GM18507 (cell line): ENCODE measurements around the gene DLEC1.
A peak's percentile ranks its signal among the peaks of the same experiment; 100 is the strongest.
"Not testable (repeated sequence)": the region's sequence is repeated elsewhere in the genome, so short reads cannot be mapped to it uniquely, and the experiment has no call there.

ENCODE experiments used
- DNase-seq: peaks from one replicate; pipeline ENCODE4 v3.0.0; 2011; ENCODE audit warnings: low read depth; ENCODE audit not compliant: insufficient read length; ENCODE audit errors: extremely low spot score
- FAIRE-seq: peaks from 2 replicates; lab custom pipeline; 2011; peaks lifted over from hg19 to GRCh38; lab: Jason Lieb, UNC

DLEC1 gene

DNA sequence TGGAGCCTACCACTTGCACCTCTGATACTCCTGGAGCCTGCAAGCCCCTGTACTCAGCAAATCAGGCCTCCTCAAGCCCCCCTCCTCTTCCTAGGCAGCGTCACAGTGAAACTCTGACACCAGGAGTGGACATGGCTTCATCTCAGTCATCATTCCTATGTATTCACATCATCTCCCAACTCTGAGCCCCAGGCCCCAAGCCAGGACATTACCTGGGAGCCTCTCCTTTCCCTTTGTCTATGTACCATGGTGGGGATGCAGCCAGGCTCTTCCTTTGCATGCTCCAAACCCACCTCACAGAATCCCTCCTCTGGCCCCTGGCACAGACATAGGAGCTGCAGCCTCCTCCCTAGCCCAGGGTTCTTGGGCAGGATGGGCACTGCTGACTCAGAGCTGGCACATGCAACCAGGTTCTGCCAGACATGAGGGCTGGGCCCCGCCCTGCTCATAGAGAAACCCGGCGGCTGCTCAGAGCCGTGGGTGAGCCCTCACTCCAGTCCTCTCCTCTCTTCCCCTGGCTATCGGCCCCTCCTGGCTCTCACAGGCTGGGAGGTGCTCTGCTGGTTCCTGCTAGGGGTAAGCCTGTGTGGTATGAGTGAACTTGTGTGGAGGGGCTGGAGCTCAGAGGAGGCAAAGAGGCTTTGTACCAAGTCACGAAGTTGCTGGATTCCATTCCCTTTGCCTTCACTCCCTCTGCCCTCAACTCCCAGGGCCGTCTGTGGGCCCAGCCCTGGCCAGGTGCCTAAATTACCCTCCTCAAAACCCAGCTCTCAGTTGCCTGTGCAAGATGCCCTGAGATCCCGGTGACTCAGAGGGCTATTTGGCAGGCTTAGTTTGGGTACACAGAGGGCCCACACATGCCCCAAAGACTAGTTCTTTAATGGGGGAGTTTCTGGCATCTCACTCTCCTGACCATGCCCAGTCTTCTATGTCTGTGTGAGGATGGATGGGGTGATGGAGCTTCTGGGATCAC is 7.7 kb upstream of the DLEC1 start:
- DNase-seq: no peak
- FAIRE-seq: no peak

DNA sequence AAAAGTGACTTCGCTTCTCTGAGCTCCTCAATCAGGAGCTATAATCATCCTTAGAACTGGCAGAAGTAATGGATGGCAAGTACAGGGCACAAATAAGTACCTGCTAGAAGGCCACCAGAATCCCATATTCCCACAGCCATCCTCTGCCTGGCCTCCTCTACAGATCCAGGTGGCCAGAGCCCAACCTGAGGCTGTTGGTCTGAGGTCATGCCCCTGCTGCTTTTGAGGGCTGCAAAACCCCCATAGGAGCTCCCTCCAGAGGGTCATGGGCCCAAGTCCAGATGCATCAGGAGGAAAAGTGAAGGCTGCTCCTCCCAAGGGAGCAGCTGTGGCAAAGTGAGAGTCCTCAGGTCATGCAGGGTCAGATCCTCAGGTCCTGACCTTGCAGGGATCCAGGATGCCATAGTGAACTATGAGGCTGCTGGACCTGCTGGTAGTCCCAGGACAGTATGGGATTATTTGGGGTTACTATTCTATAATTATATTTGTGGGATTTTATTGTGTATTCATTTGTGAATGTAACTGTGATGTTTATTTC is 6.6 kb upstream of the DLEC1 start:
- no peak for DNase-seq
- FAIRE-seq: no peak

DNA sequence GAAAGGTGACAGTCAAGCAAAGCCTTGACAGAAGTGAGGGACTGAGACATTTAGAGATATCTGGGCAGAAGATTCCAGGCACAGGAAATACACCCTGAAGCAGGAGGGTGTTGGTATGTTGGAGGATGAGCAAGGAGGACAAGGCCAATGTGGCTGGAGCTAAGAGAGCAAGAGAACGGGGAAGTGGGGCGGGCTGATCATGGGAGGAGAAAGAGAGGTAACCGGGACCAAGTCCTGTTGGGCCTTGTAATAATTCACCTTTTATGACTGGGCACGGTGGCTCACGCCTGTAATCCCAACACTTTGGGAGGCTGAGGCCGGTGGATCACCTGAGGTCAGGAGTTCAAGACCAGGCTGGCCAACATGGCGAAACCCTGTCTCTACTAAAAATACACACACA is 5.4 kb upstream of the DLEC1 start:
- FAIRE-seq: not testable (repeated sequence)

GRCh38 chr3:38034335-38034734 is 4.7 kb upstream of the DLEC1 start:
- not testable (repeated sequence) for DNase-seq, FAIRE-seq

More for the DNA sequence above, 5.4 kb upstream of the DLEC1 start:
- DNase-seq: not testable (repeated sequence)

DNA sequence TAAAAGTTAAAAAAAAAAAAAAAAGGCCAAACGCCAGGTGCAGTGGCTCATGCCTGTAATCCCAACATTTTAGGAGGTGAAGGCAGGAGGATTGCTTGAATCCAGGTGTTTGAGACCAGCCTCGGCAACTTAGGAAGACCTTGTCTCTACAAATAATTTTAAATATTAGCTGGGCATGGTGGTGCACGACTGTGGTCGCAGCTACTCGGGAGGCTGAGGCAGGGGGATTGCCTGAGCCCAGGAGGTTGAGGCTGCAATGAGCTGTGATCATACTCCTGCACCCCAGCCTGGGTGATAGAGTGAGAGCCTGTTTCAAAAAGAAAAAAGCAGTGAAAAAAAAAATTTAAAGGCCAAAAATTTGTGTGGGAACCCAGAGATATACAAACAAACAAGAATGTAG is 2.7 kb upstream of the DLEC1 start:
- DNase-seq (no peak), FAIRE-seq (no peak)

DNA sequence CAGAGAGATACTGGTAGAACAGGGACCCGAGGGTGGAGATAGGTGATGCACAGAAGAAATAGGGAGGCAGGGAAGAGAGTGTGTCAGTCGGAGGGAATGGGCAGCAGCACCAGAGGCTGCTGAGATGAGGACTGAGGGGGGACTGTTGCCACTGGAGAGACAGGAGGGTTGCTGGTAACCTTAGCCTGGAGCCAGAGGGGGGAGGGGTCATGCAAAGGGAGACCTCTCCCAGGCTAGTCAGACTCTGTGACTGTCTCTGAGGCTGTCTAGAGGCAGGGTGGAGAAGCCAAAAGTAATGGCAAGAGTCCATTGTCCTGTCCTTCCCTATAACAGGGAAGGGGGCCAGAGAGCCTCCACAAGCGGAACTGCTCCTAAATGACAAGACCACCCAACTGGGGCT is 2.1 kb upstream of the DLEC1 start:
- DNase-seq (no peak), FAIRE-seq (no peak)

- FAIRE-seq (no peak), DNase-seq (no peak)
Measured at GRCh38 chr3:38038447-38038911, 529 bp upstream of the DLEC1 start.

GRCh38 chr3:38039899-38040261 is 872 bp downstream of the DLEC1 start:
- FAIRE-seq (no peak), DNase-seq (no peak)

GRCh38 chr3:38040401-38040800 is 1.4 kb downstream of the DLEC1 start:
- DNase-seq (no peak), FAIRE-seq (no peak)

- FAIRE-seq (no peak), DNase-seq (no peak)
Measured at GRCh38 chr3:38043486-38043885, 4.5 kb downstream of the DLEC1 start.

DNA sequence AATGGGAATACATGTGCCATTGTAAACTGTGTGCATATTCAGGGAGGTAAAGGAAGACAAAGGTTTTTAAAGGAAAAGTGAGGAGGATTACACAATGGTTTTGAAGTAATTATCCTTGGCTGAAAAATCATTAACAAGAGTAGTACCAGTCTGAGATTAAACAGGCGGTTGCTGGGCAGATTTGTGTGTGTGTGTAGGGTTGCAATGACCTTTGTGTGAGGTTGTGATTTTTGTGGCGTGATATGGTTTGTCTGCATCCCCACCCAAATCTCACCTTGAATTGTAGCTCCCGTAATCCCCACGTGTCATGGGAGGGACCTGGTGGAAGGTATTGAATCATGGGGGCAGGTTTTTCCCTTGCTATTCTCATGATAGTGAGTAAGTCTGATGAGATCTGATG is 7.0 kb downstream of the DLEC1 start:
- no peak for DNase-seq
- FAIRE-seq: no peak

- no peak for FAIRE-seq
- DNase-seq: no peak
Measured at GRCh38 chr3:38046821-38047220, 7.8 kb downstream of the DLEC1 start.

- DNase-seq: no peak
- FAIRE-seq: no peak
Measured at GRCh38 chr3:38047896-38048295, 8.9 kb downstream of the DLEC1 start.

GRCh38 chr3:38049358-38050126 is 10.5 kb downstream of the DLEC1 start:
- no peak for FAIRE-seq
- no peak for DNase-seq

DNA sequence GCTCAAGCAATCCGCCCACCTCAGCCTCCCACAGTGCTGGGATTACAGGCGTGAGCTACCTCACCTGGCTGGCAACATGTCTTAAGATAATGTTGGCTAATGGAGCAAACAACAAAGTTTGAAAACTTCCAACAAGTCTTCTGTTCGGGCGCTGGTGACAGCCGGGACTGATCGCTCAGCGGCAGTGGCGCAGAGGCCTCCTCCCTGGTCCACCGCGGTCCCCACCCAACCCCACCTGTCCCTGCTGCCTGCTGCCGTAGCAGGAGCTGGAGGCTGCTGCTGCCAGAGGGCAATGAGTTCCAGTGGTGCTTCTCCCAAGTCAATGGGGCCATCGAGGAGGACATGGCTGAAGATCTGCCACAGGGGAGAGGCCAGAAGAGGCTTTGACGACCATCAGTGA is 12.1 kb downstream of the DLEC1 start:
- no peak for FAIRE-seq
- DNase-seq: no peak

DNA sequence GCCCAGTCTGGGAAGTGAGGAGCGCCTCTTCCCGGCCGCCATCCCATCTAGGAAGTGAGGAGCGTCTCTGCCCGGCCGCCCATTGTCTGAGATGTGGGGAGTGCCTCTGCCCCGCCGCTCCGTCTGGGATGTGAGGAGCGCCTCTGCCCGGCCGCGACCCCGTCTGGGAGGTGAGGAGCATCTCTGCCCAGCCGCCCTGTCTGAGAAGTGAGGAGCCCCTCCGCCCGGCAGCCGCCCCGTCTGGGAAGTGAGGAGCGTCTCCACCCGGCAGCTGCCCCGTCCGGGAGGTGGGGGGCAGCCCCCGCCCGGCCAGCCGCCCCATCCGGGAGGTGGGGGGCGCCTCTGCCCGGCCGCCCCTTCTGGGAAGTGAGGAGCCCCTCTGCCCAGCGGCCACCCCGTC is 14.3 kb downstream of the DLEC1 start:
- DNase-seq, FAIRE-seq: not testable (repeated sequence)

GRCh38 chr3:38053813-38054498 is 14.9 kb downstream of the DLEC1 start:
- not testable (repeated sequence) for DNase-seq, FAIRE-seq

- FAIRE-seq: peak; percentile 48
Measured at GRCh38 chr3:38054499-38055001, 15.5 kb downstream of the DLEC1 start.

GRCh38 chr3:38059148-38059547 is 20.1 kb downstream of the DLEC1 start:
- no peak for FAIRE-seq
- DNase-seq: no peak

More at GRCh38 chr3:38054499-38055001, 15.5 kb downstream of the DLEC1 start:
- DNase-seq: no peak
